ENCODE measurements around the gene TRPV2. TPM values are rescaled to one million over a fixed set of nuclear protein-coding genes. Genes with fewer than 3 reads are reported as not detected.

TRPV2 gene
- total and polyA plus RNA-seq, 9 of the 15 experiments (the other 6 are each of a cell fraction or from before 2014, with no cell fraction given): 10.0 to 97.5 (median 30.3) TPM

GRCh38 chr17:16467886-16468285 lies 52.5 kb downstream of the TRPV2 start:
- intact Hi-C loops (cut with micrococcal nuclease) (no loop called here), in situ Hi-C loops (cut with MboI) (no loop called here)
- H3K4me2 ChIP-seq (ENCODE audit: insufficient read depth, low read length): no peak overlapping the region
- WGBS (ENCODE audit: insufficient coverage, low coverage, missing lambda C conversion rate): 12% methylated on average over 3 of the region's 3 CpGs
- no peak overlapping the region for H3K27ac ChIP-seq (ENCODE audit: extremely low read depth, low read depth, low read length)
- no peak overlapping the region for H2AFZ ChIP-seq (ENCODE audit: low read depth, low read length)
- H3K4me3 ChIP-seq: no peak overlapping the region
- no peak overlapping the region for H3K9ac ChIP-seq (ENCODE audit: insufficient read depth in 1 of 2, low read depth in 2 of 2, low read length in 2 of 2)
- peaks cover 9 to 25% of the 10 kb centered on the region in 2 experiments; a peak in 4 of 5 replicates for H3K27me3 ChIP-seq (ENCODE audit: control insufficient read depth in 2 of 2, insufficient read depth in 2 of 2, low read length in 2 of 2)
- H3K79me2 ChIP-seq (ENCODE audit: control insufficient read depth, insufficient read depth, low read length): no peaks in the 10 kb centered on the region
- FAIRE-seq: no peak
- ATAC-seq: no peak
- peaks cover 9% of the 10 kb centered on the region; the same call in 1 of the 2 replicates for H4K20me1 ChIP-seq (replicated peaks; ENCODE audit: control insufficient read depth, insufficient read depth, low read length)
- no peaks in the 10 kb centered on the region for H3K9me3 ChIP-seq (replicated peaks; ENCODE audit: control insufficient read depth, insufficient read depth, low read depth, low read length)
- DNase-seq (ENCODE audit: extremely low read depth in 1 of 4, low spot score in 3 of 4): no peak
- BruUV-seq (replicated peaks): no TSS peak
- H3K36me3 ChIP-seq (ENCODE audit: control insufficient read depth, insufficient read depth, low read length): peaks cover 1% of the 10 kb centered on the region; the same call in 1 of the 3 replicates
- ChIA-PET POLR2A (interaction anchor here (1.1 kb wide), 1 partner anchor 11 kb away, joined by 3 read pairs; no protein-coding TSS in a partner anchor), CTCF (ENCODE audit: low intra/inter-chr PET ratio) (no interaction called here)
- H3K9me1 ChIP-seq (ENCODE audit: control insufficient read depth, insufficient read depth, low read length): no peaks in the 10 kb centered on the region
- TF ChIP-seq HDAC1 (IDR thresholded peaks at IDR 0.05) (no peak), EHMT2 (IDR thresholded peaks at IDR 0.05) (no peak), SMARCA4 (IDR thresholded peaks at IDR 0.05) (no peak), ZKSCAN1 (IDR thresholded peaks at IDR 0.05; ENCODE audit: low read depth, low read length) (no peak), JUND (IDR thresholded peaks at IDR 0.05; ENCODE audit: borderline replicate concordance, low read depth, low read length) (no peak), JUND (tag; IDR thresholded peaks at IDR 0.05; ENCODE audit: borderline replicate concordance, low read depth, low read length) (no peak), ZNF239 (CRISPR knock-in tag; IDR thresholded peaks at IDR 0.05) (no peak), CBX8 (IDR thresholded peaks at IDR 0.05; ENCODE audit: borderline replicate concordance, extremely low read depth, low read depth, low read length, poor library complexity, severe bottlenecking) (no peak), CBX1 (IDR thresholded peaks at IDR 0.05; ENCODE audit: low read depth) (no peak), SAFB (IDR thresholded peaks at IDR 0.05; ENCODE audit: borderline replicate concordance, low read depth, low read length) (no peak), THAP7 (CRISPR knock-in tag; IDR thresholded peaks at IDR 0.05) (no peak), CEBPB (tag; IDR thresholded peaks at IDR 0.05) (no peak), GATAD2B (IDR thresholded peaks at IDR 0.05; ENCODE audit: borderline replicate concordance) (no peak), NELFE (IDR thresholded peaks at IDR 0.05; ENCODE audit: insufficient read depth, insufficient read length) (no peak), CBX3 (IDR thresholded peaks at IDR 0.05; ENCODE audit: borderline replicate concordance in 1 of 2, low read length in 2 of 2) (no peak), E2F4 (CRISPR knock-in tag; IDR thresholded peaks at IDR 0.05; ENCODE audit: low read depth) (no peak), ZNF184 (CRISPR knock-in tag; IDR thresholded peaks at IDR 0.05) (no peak)
- no peaks in the 10 kb centered on the region; a peak in 1 of 5 replicates for H3K4me1 ChIP-seq (replicated peaks in 1 of 2; ENCODE audit: control insufficient read depth in 2 of 2, insufficient read depth in 2 of 2, low read length in 2 of 2)
